Gastroesophageal sphincter (tissue), 4 donors: Measurements from ENCODE around the gene SCARB1. TPM values are rescaled to one million over a fixed set of nuclear protein-coding genes. Genes with fewer than 3 reads are reported as not detected.
A peak's percentile ranks its signal among the peaks of the same experiment; 100 is the strongest.

Source experiments
- ATAC-seq: fragments of 150-250 bp; one replicate; pipeline ENCODE4 v1.9.1; 2016; ENCODE audit warnings: mild to moderate bottlenecking, moderate library complexity
- H3K27ac ChIP-seq, 4 donors: fragments of 200-600 bp; sonication (generic) in 3 of 4; 1 replicate in 3 of 4; 2 replicates in 1 of 4; pipeline ENCODE4 v1.5.1; 2016 to 2019
- H3K27me3 ChIP-seq: fragments of 200-600 bp; sonication (generic); one replicate; pipeline ENCODE4 v1.5.1; 2019
- H3K36me3 ChIP-seq, 2 donors: fragments of 200-600 bp; sonication (generic); one replicate each; pipeline ENCODE4 v1.5.1; 2019; ENCODE audit warnings: control low read depth in 1 of 2
- H3K4me1 ChIP-seq, 3 donors: fragments of 200-600 bp; sonication (generic); 1 replicate in 2 of 3; 2 replicates in 1 of 3; pipeline ENCODE4 v1.5.1; 2016 to 2019; ENCODE audit warnings: control low read depth in 2 of 3
- H3K4me3 ChIP-seq, 2 donors: fragments of 200-600 bp; sonication (generic); one replicate each; pipeline ENCODE4 v1.5.1; 2019; ENCODE audit warnings: mild to moderate bottlenecking in 1 of 2, moderate library complexity in 1 of 2
- H3K9me3 ChIP-seq, 3 donors: fragments of 200-600 bp; sonication (generic); one replicate each; pipeline ENCODE4 v1.5.1; 2017 to 2019; ENCODE audit warnings: control low read depth in 2 of 3
- CTCF ChIP-seq, 4 experiments: fragments of 200-600 bp in 2 of 4; fragments of 450-650 bp in 2 of 4; sonication (generic) in 1 of 4; IDR thresholded peaks; one replicate each; pipeline ENCODE4 v1.5.1; 2017 to 2019; ENCODE audit warnings: antibody characterized with exemption in 4 of 4, mild to moderate bottlenecking in 2 of 4, moderate library complexity in 2 of 4
- EP300 ChIP-seq: sonication (generic); formaldehyde crosslinking; IDR thresholded peaks from one replicate; pipeline ENCODE4 v1.6.1; 2017; ENCODE audit warnings: antibody characterized with exemption, mild to moderate bottlenecking
- POLR2A ChIP-seq, 2 donors: fragments of 450-650 bp; IDR thresholded peaks; one replicate each; pipeline ENCODE4 v1.6.1; 2017; ENCODE audit warnings: antibody characterized with exemption in 2 of 2, mild to moderate bottlenecking in 2 of 2, moderate library complexity in 1 of 2
- POLR2AphosphoS5 ChIP-seq: sonication (generic); formaldehyde crosslinking; IDR thresholded peaks from one replicate; pipeline ENCODE4 v1.6.1; 2017; ENCODE audit warnings: antibody characterized with exemption
- WGBS, 2 donors: methylation state at CpG; one replicate each; pipeline ENCODE4 v1.1.5; 2018; ENCODE audit warnings: low coverage in 1 of 2; 5-methylcytosine and 5-hydroxymethylcytosine counted together
- total RNA-seq, 4 donors: library from RNA; depleted of rRNA; stranded (reverse); fragments of >200 nt; gene quantifications; one replicate each; pipeline ENCODE4 v1.1.0, GENCODE V29; 2016

Gene SCARB1
- total RNA-seq, 4 donors from 2014 or later = 6.8 to 13.9 (median 11.5) TPM

- Histone ChIP-seq H3K36me3 (no peaks in the 10 kb centered on the region), H3K4me1 (peaks cover 18 to 96% (median 32%) of the 10 kb centered on the region in 3 donors), H3K27ac (peak overlapping the region in 2 of 4 donors; percentile 88 to 93), H3K9me3 (no peaks in the 10 kb centered on the region), H3K27me3 (no peaks in the 10 kb centered on the region), H3K4me3 (no peak overlapping the region)
- TF ChIP-seq POLR2A (IDR thresholded peaks at IDR 0.05) (no peak), POLR2AphosphoS5 (no peak)
- ATAC-seq = no peak
- WGBS, 2 donors = 75 to 84% methylated on average over 6 to 13 of the region's 19 CpGs
These were observed 112.7 kb downstream of the SCARB1 start for GRCh38 chr12:124750787-124751471.

- no peaks in the 10 kb centered on the region for H3K27me3 ChIP-seq
- peaks cover 12 to 96% (median 29%) of the 10 kb centered on the region in 3 donors for H3K4me1 ChIP-seq
- ATAC-seq = no peak
- H3K4me3 ChIP-seq = no peak overlapping the region
- peak overlapping the region in 2 of 4 donors; percentile 88 to 93 for H3K27ac ChIP-seq
- TF ChIP-seq POLR2A (IDR thresholded peaks at IDR 0.05) (no peak), CTCF (IDR thresholded peaks at IDR 0.05) (no peak), POLR2AphosphoS5 (no peak), EP300 (no peak)
- WGBS, 2 donors = 93% methylated on average over 3 of the region's 10 CpGs; no CpG with 5 or more reads in 1 of the 2 donors
- no peaks in the 10 kb centered on the region for H3K9me3 ChIP-seq
- H3K36me3 ChIP-seq = no peaks in the 10 kb centered on the region
These were observed 113.5 kb downstream of the SCARB1 start for GRCh38 chr12:124750149-124750656.

GRCh38 chr12:124749725-124750124, 113.9 kb downstream of the SCARB1 start:
- no peak for ATAC-seq
- H3K4me1 ChIP-seq = peaks cover 9 to 96% (median 25%) of the 10 kb centered on the region in 3 donors
- H3K4me3 ChIP-seq = no peak overlapping the region
- 89 to 95% methylated on average over 2 to 4 of the region's 9 CpGs for WGBS, 2 donors
- H3K36me3 ChIP-seq = no peaks in the 10 kb centered on the region
- TF ChIP-seq CTCF (IDR thresholded peaks at IDR 0.05) (no peak), EP300 (no peak), POLR2AphosphoS5 (no peak), POLR2A (IDR thresholded peaks at IDR 0.05) (no peak)
- H3K27ac ChIP-seq = peak overlapping the region in 2 of 4 donors; percentile 88 to 93
- H3K9me3 ChIP-seq = no peaks in the 10 kb centered on the region
- no peaks in the 10 kb centered on the region for H3K27me3 ChIP-seq

GRCh38 chr12:124747426-124748161, 116.1 kb downstream of the SCARB1 start:
- no peak for ATAC-seq
- Histone ChIP-seq H3K4me1 (peaks cover 3 to 96% (median 15%) of the 10 kb centered on the region in 3 donors), H3K4me3 (no peak overlapping the region), H3K36me3 (no peaks in the 10 kb centered on the region), H3K27me3 (no peaks in the 10 kb centered on the region), H3K27ac (peak overlapping the region; percentile 84 to 94 (median 92)), H3K9me3 (no peaks in the 10 kb centered on the region)
- WGBS, 2 donors = 75 to 100% methylated on average over 2 to 6 of the region's 15 CpGs
- TF ChIP-seq POLR2A (IDR thresholded peaks at IDR 0.05) = no peak
- peak; percentile 76 for TF ChIP-seq POLR2AphosphoS5

GRCh38 chr12:124746649-124747425, 116.8 kb downstream of the SCARB1 start:
- H3K9me3 ChIP-seq = no peaks in the 10 kb centered on the region
- ATAC-seq = no peak
- peak overlapping the region; percentile 84 to 94 (median 92) for H3K27ac ChIP-seq
- no peak overlapping the region for H3K4me3 ChIP-seq
- H3K27me3 ChIP-seq = no peaks in the 10 kb centered on the region
- peaks cover 3 to 96% (median 16%) of the 10 kb centered on the region in 3 donors for H3K4me1 ChIP-seq
- 60 to 78% methylated on average over 1 to 3 of the region's 10 CpGs for WGBS, 2 donors
- TF ChIP-seq CTCF (IDR thresholded peaks at IDR 0.05) (no peak), EP300 (no peak), POLR2AphosphoS5 (no peak), POLR2A (IDR thresholded peaks at IDR 0.05) (no peak)
- H3K36me3 ChIP-seq = no peaks in the 10 kb centered on the region
